Kidney (tissue), 14 donors: ENCODE results near the gene MRPL49. TPM values are rescaled to one million over a fixed set of nuclear protein-coding genes. Genes with fewer than 3 reads are reported as not detected.
"Not testable (repeated sequence)": the region's sequence is repeated elsewhere in the genome, so short reads cannot be mapped to it uniquely, and the experiment has no call there.

Experiments used
- DNase-seq, 5 donors: peaks; one replicate each; pipeline ENCODE4 v3.0.0-alpha.2; 2013 to 2020
- FAIRE-seq: peaks from 2 replicates; lab custom pipeline; 2012; peaks lifted over from hg19 to GRCh38; lab: Jason Lieb, UNC
- H3K27ac ChIP-seq, 2 donors: one replicate each; pipeline ENCODE4 v1.7.0; 2013; ENCODE audit warnings: low read depth in 2 of 2, low read length in 2 of 2, inconsistent platforms in 1 of 2
- H3K27me3 ChIP-seq: one replicate; pipeline ENCODE4 v1.7.1; 2013; ENCODE audit warnings: low read length, inconsistent platforms; ENCODE audit not compliant: control insufficient read depth, insufficient read depth
- H3K36me3 ChIP-seq, 3 donors: one replicate each; pipeline versions ENCODE4 v1.7.0 to v1.7.1; 2013; ENCODE audit warnings: low read length in 3 of 3, control low read depth in 1 of 3, inconsistent platforms in 1 of 3; ENCODE audit not compliant: insufficient read depth in 3 of 3, control insufficient read depth in 2 of 3
- H3K4me1 ChIP-seq, 3 donors: one replicate each; pipeline versions ENCODE4 v1.7.0 to v1.7.1; 2013; ENCODE audit warnings: low read length in 3 of 3, inconsistent platforms in 1 of 3, low read depth in 1 of 3; ENCODE audit not compliant: control insufficient read depth in 2 of 3, insufficient read depth in 2 of 3
- H3K4me3 ChIP-seq, 3 donors: one replicate each; pipeline versions ENCODE4 v1.7.0 to v1.8.1; 2013; ENCODE audit warnings: low read length in 3 of 3, control low read depth in 1 of 3, inconsistent platforms in 1 of 3
- H3K9ac ChIP-seq, 3 donors: one replicate each; pipeline versions ENCODE4 v1.7.0 to v1.7.1; 2013; ENCODE audit warnings: low read length in 3 of 3, control low read depth in 1 of 3, inconsistent platforms in 1 of 3
- H3K9me3 ChIP-seq, 3 donors: one replicate each; pipeline versions ENCODE4 v1.7.0 to v1.7.1; 2013; ENCODE audit warnings: low read length in 3 of 3, control low read depth in 1 of 3, inconsistent platforms in 1 of 3; ENCODE audit not compliant: control insufficient read depth in 2 of 3, insufficient read depth in 1 of 3
- intact Hi-C: fragments of 100-400 bp; cut with DNase I; formaldehyde crosslinking; loops from one replicate; pipeline ENCODE4 v1.11.1; 2022
- microRNA-seq: library from miRNA; unstranded; fragments of <30 nt; microRNA quantifications from one replicate; pipeline ENCODE4 v1.2.0, GENCODE V29; 2020
- polyA plus RNA-seq: library from polyadenylated mRNA; stranded (reverse); fragments of 350-450 nt; fragmentation: Illumina TruSeq; extraction: RNeasy Lipid Tissue Mini Kit (QIAGEN cat#74804); gene quantifications from one replicate; pipeline ENCODE4 v1.2.3, GENCODE V29; 2014; ENCODE audit warnings: low read depth, low replicate concordance; ENCODE audit not compliant: insufficient read depth
- total RNA-seq: library from RNA; stranded (reverse); fragmentation: NEBNext Ultra II Directional; extraction: Animal tissue kit (Norgen Biotek cat#: 25700); gene quantifications from one replicate; pipeline ENCODE4 v1.2.1, GENCODE V29; 2021
- TF ChIP-seq, protein P1 (sequence below): IDR thresholded peaks from 3 replicates; pipeline ENCODE4 v1.5.1; 2012; ENCODE audit warnings: mild to moderate bottlenecking, moderate library complexity, borderline replicate concordance; ENCODE audit not compliant: insufficient read depth; ENCODE audit errors: extremely low read depth
- donor health status: control.
- donor health status: control.
- donor health status: control.
- donor health status: control.
- donor health status: control.
- donor health status: DM: yes; HTN: yes; CAD: no.
- donor health status: Normal renal cell carcinoma (clear cell type).

Gene MRPL49
- total and polyA plus RNA-seq, 2 donors from 2014 or later: 53.3 to 76.7 TPM

DNA sequence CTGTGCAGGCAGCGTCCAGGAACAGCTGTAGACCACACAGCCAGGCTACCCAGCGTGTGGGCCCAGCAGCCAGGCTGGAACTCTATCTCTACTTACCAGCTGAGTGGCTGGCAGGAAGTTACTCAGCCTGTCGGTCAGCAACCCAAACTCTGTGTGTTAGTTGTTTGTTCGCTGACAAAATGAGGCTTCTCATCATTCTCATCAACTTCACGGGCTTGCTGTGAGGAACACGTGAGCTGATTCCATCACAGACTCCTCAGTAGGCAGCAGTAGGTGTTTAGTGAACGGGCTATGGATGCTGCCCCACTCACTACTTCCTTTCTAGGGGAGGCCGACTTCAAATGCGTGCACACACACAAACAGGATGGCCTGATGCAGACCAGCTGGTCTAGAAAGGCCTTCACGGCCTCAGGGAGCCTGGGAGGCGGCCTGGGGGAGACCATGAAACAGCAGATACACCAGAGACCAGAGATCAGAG is 47.1 kb downstream of the MRPL49 start:
- no peak overlapping the region for H3K9ac ChIP-seq

DNA sequence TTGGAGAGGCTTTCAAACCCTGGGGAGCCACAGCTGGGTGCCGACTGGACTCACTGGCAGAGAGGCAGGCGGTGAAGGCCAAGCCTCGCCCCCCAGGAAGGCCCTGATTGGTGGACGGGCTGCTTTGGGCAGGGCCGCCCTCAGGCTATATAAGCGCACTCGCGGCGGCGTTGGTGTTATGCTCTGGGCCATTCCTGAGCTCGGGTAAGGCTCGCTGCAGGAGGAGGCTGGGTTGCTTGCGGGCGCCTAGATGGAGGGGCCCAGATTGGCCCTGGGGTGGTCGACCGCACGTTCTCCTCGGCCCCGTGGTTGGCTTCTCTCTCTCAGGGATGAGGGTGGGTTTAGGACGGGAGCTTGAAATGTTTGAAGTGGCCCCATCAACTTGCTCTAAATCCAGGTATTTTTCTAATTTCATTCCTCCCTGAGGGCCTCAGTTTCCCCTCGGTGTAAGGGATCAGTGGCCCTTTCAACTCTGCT is 48.0 kb downstream of the MRPL49 start, which contains the start of gene SPDYC:
Gene SPDYC, plus strand, starts transcription at position 176 of the 477 bp plus-strand sequence. CDS start 1,125 bp downstream, outside the sequence.
- Histone ChIP-seq H3K27ac (no peak within 1 kb of the TSS), H3K27me3 (no peaks in the 10 kb centered on the region), H3K4me1 (peaks cover 0 to 2% (median 0%) of the 10 kb centered on the region in 3 donors), H3K9me3 (no peaks in the 10 kb centered on the region), H3K36me3 (no peaks in the 10 kb centered on the region), H3K9ac (no peak within 1 kb of the TSS), H3K4me3 (no peak within 1 kb of the TSS)
- TF ChIP-seq, protein P1, sequence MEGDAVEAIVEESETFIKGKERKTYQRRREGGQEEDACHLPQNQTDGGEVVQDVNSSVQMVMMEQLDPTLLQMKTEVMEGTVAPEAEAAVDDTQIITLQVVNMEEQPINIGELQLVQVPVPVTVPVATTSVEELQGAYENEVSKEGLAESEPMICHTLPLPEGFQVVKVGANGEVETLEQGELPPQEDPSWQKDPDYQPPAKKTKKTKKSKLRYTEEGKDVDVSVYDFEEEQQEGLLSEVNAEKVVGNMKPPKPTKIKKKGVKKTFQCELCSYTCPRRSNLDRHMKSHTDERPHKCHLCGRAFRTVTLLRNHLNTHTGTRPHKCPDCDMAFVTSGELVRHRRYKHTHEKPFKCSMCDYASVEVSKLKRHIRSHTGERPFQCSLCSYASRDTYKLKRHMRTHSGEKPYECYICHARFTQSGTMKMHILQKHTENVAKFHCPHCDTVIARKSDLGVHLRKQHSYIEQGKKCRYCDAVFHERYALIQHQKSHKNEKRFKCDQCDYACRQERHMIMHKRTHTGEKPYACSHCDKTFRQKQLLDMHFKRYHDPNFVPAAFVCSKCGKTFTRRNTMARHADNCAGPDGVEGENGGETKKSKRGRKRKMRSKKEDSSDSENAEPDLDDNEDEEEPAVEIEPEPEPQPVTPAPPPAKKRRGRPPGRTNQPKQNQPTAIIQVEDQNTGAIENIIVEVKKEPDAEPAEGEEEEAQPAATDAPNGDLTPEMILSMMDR: no peak
- FAIRE-seq (no peak), DNase-seq (peak in 1 of 5 donors; percentile 73)
- intact Hi-C loops: no loop called here

More for the DNA sequence above, 47.1 kb downstream of the MRPL49 start:
- Histone ChIP-seq H3K9me3 (no peaks in the 10 kb centered on the region), H3K4me3 (no peak overlapping the region), H3K27me3 (no peaks in the 10 kb centered on the region), H3K4me1 (peaks cover 0 to 2% (median 0%) of the 10 kb centered on the region in 3 donors), H3K36me3 (no peaks in the 10 kb centered on the region), H3K27ac (no peak overlapping the region)
- DNase-seq (peak in 2 of 5 donors; percentile 20 to 45), FAIRE-seq (no peak)
- TF ChIP-seq, protein P1: no peak
- intact Hi-C loops: no loop called here

DNA sequence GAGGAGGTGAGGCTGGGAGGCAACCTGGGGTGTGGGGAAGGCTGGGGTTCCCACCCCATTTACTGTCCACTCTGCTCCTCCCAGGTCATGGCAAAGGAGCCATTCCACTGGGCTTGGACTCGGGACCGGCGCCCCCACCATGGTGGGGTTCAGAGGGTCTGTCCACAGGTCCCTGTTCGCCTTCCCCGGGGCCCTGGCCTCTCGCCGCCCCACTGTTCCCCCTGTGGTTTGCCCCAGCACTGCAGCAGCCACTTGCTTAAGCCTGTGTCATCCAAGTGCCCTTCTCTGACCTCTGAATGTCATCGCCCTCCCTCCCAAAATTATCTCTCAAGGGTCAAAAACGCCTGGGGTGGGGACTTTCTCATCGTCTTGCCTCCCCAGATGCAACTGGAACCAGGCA is 50.5 kb downstream of the MRPL49 start:
- H3K27me3 ChIP-seq: no peaks in the 10 kb centered on the region

DNA sequence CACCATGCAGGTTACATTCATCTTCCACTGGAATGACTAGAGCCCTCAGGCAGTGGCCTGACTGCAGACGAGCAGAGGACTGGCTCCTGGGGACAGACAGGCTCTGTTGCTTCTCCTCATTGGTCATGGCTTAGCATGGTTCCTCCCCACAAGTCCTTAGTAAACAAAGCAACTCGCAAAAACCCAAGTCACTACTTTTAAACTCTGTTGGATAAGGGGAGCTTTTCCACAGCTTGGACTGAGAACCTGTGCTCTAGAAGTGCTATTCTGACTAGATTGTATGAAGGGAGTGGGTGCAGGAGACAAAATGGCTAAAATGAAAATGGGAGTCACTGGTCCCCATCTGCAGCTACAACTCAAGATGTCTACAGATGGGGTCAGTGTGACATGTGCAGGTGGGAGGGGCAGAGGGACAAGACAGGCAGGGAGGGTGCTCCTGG is 52.5 kb downstream of the MRPL49 start:
- H3K4me3 ChIP-seq, FAIRE-seq, H3K4me1 ChIP-seq, H3K27me3 ChIP-seq, H3K9ac ChIP-seq, H3K9me3 ChIP-seq, intact Hi-C loops, H3K27ac ChIP-seq, H3K36me3 ChIP-seq: not testable (repeated sequence)
- DNase-seq: peak in 1 of 5 donors; percentile 12

More for the DNA sequence above, 50.5 kb downstream of the MRPL49 start:
- Histone ChIP-seq H3K4me3 (no peak overlapping the region), H3K4me1 (peaks cover 0 to 2% (median 0%) of the 10 kb centered on the region in 3 donors), H3K36me3 (no peaks in the 10 kb centered on the region), H3K9ac (no peak overlapping the region), H3K9me3 (no peaks in the 10 kb centered on the region), H3K27ac (no peak overlapping the region)
- DNase-seq: peak in 1 of 5 donors; percentile 42
- intact Hi-C loops: no loop called here
- TF ChIP-seq, protein P1: no peak
- FAIRE-seq: no peak

Small RNAs within 50 kb of the gene (microRNA-seq; reads per million reads assigned to microRNA genes)
- gene MIR6751: not detected

Other genes starting within 250 kb of the MRPL49 start
- 76.1 TPM for gene EHD1, start 243.7 kb upstream of the MRPL49 start, total RNA-seq
- gene EHD1, start 243.7 kb upstream of the MRPL49 start, polyA plus RNA-seq: 48.9 TPM
- gene ATG2A, start 205.1 kb upstream of the MRPL49 start, total RNA-seq: 26.9 TPM
- 16.8 TPM for gene ATG2A, start 205.1 kb upstream of the MRPL49 start, polyA plus RNA-seq
- gene PPP2R5B, start 197.6 kb upstream of the MRPL49 start, total RNA-seq: 21.2 TPM
- 16.8 TPM for gene PPP2R5B, start 197.6 kb upstream of the MRPL49 start, polyA plus RNA-seq
- gene GPHA2, start 186.4 kb upstream of the MRPL49 start, total RNA-seq: not detected
- gene GPHA2, start 186.4 kb upstream of the MRPL49 start, polyA plus RNA-seq: 0.99 TPM
- gene MAJIN, start 150.2 kb upstream of the MRPL49 start, total RNA-seq: not detected
- 0.80 TPM for gene MAJIN, start 150.2 kb upstream of the MRPL49 start, polyA plus RNA-seq
- gene BATF2, start 125.3 kb upstream of the MRPL49 start, total RNA-seq: 5.9 TPM
- gene BATF2, start 125.3 kb upstream of the MRPL49 start, polyA plus RNA-seq: 8.8 TPM
- gene ARL2, start 108.2 kb upstream of the MRPL49 start, total RNA-seq: 91.6 TPM
- gene ARL2, start 108.2 kb upstream of the MRPL49 start, polyA plus RNA-seq: 284 TPM
- gene SNX15, start 94.9 kb upstream of the MRPL49 start, total RNA-seq: 29.6 TPM
- 27.7 TPM for gene SNX15, start 94.9 kb upstream of the MRPL49 start, polyA plus RNA-seq
- gene SAC3D1, start 81.1 kb upstream of the MRPL49 start, total RNA-seq: 6.8 TPM
- gene SAC3D1, start 81.1 kb upstream of the MRPL49 start, polyA plus RNA-seq: 13.4 TPM
- gene NAALADL1, start 63.8 kb upstream of the MRPL49 start, total RNA-seq: 9.4 TPM
- 17.1 TPM for gene NAALADL1, start 63.8 kb upstream of the MRPL49 start, polyA plus RNA-seq
- gene CDCA5, start 38.3 kb upstream of the MRPL49 start, total RNA-seq: 1.4 TPM
- gene CDCA5, start 38.3 kb upstream of the MRPL49 start, polyA plus RNA-seq: 0.43 TPM
- 31.4 TPM for gene ZFPL1, start 38.1 kb upstream of the MRPL49 start, total RNA-seq
- 43.1 TPM for gene ZFPL1, start 38.1 kb upstream of the MRPL49 start, polyA plus RNA-seq
- gene VPS51, start 26.1 kb upstream of the MRPL49 start, total RNA-seq: 110 TPM
- gene VPS51, start 26.1 kb upstream of the MRPL49 start, polyA plus RNA-seq: 98.3 TPM
- gene TM7SF2, start 10.4 kb upstream of the MRPL49 start, total RNA-seq: 20.9 TPM
- gene TM7SF2, start 10.4 kb upstream of the MRPL49 start, polyA plus RNA-seq: 88.2 TPM
- gene ZNHIT2, start 4.6 kb upstream of the MRPL49 start, total RNA-seq: 14.0 TPM
- gene ZNHIT2, start 4.6 kb upstream of the MRPL49 start, polyA plus RNA-seq: 21.1 TPM
- 794 TPM for gene FAU, start 187 bp upstream of the MRPL49 start, total RNA-seq
- 927 TPM for gene FAU, start 187 bp upstream of the MRPL49 start, polyA plus RNA-seq
- gene SYVN1, start 12.2 kb downstream of the MRPL49 start, total RNA-seq: 69.8 TPM
- 21.2 TPM for gene SYVN1, start 12.2 kb downstream of the MRPL49 start, polyA plus RNA-seq
- not detected for gene SPDYC, start 47.9 kb downstream of the MRPL49 start, total RNA-seq
- 0.43 TPM for gene SPDYC, start 47.9 kb downstream of the MRPL49 start, polyA plus RNA-seq
- 328 TPM for gene CAPN1, start 59.6 kb downstream of the MRPL49 start, total RNA-seq
- 92.5 TPM for gene CAPN1, start 59.6 kb downstream of the MRPL49 start, polyA plus RNA-seq
- gene POLA2, start 139.6 kb downstream of the MRPL49 start, total RNA-seq: 6.5 TPM
- 13.6 TPM for gene POLA2, start 139.6 kb downstream of the MRPL49 start, polyA plus RNA-seq
- gene CDC42EP2, start 192.5 kb downstream of the MRPL49 start, total RNA-seq: 13.7 TPM
- gene CDC42EP2, start 192.5 kb downstream of the MRPL49 start, polyA plus RNA-seq: 19.4 TPM
- 58.5 TPM for gene DPF2, start 211.5 kb downstream of the MRPL49 start, total RNA-seq
- gene DPF2, start 211.5 kb downstream of the MRPL49 start, polyA plus RNA-seq: 25.9 TPM
- 0.19 TPM for gene TIGD3, start 232.4 kb downstream of the MRPL49 start, total RNA-seq
- gene TIGD3, start 232.4 kb downstream of the MRPL49 start, polyA plus RNA-seq: 0.95 TPM